Measurements from ENCODE around the gene VAC14.

- TF ChIP-seq TARDBP (IDR thresholded peaks at IDR 0.05) (no peak), SUZ12 (IDR thresholded peaks at IDR 0.05) (no peak), PKNOX1 (IDR thresholded peaks at IDR 0.05) (no peak), ZNF384 (IDR thresholded peaks at IDR 0.05) (no peak), FOXA1 (IDR thresholded peaks at IDR 0.05) (no peak), SP1 (IDR thresholded peaks at IDR 0.05) (no peak)
Observed at GRCh38 chr16:70675851-70676513, 125.0 kb downstream of the VAC14 start.
